Ureter (tissue), 1 donor: ENCODE results near the gene GALNT6. TPM values are rescaled to one million over a fixed set of nuclear protein-coding genes. Genes with fewer than 3 reads are reported as not detected.

Experiments
- DNase-seq: peaks from one replicate; pipeline ENCODE4 v3.0.0-alpha.2; 2020; ENCODE audit warnings: low spot score
- total RNA-seq: library from RNA; stranded (reverse); gene quantifications from one replicate; pipeline ENCODE4 v1.2.4, GENCODE V29; 2023
- donor health status: DM: yes; HTN: yes; CAD: no.

The GALNT6 gene, protein sequence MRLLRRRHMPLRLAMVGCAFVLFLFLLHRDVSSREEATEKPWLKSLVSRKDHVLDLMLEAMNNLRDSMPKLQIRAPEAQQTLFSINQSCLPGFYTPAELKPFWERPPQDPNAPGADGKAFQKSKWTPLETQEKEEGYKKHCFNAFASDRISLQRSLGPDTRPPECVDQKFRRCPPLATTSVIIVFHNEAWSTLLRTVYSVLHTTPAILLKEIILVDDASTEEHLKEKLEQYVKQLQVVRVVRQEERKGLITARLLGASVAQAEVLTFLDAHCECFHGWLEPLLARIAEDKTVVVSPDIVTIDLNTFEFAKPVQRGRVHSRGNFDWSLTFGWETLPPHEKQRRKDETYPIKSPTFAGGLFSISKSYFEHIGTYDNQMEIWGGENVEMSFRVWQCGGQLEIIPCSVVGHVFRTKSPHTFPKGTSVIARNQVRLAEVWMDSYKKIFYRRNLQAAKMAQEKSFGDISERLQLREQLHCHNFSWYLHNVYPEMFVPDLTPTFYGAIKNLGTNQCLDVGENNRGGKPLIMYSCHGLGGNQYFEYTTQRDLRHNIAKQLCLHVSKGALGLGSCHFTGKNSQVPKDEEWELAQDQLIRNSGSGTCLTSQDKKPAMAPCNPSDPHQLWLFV
- 9.9 TPM for total RNA-seq

DNA sequence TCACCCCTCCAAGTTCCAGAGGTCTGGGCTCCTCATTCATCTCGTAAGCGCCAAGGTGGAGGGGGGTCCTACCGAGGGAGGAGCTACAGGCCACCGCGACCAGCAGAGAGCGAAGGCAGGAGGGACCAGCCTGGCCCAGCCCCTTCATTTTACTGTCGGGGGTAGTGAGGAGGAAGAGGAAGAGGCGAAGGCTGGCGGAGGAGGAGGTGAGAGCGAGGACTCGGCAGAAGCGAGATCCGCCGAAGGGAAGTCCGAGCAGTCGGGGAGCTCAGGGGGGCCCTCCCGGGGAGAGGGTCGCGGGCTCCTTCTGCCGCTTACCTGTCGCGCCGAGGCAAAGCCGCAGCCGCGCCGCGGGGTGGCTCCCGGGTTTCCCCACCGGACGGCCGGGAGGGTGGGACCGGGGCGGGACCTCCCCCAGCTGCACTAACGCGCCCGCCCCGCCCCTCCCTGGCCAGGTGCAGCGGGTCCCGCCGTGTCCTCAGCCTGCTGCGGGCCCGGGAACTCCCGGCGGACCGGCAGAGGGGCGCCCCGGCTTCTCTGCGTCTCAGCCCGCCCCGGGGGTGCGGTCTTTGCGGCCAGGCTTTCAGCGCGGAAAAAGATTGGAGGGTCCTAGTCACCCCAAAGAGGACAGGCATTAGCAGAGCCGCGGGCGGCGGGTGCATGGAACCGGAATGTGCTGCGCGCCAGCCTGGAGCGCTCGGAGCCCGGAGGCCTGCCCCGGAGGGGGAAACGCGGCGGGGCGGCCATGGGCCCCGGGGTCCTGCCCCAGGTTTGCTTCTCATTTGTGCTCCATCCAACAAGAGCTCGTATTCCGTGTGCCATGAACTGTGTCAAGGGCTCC, at the start of gene GALNT6:
Gene GALNT6 (minus strand): TSS at position 124 of the 841 bp plus-strand sequence. CDS start 11,625 bp downstream, outside the sequence.
- no peak for DNase-seq

DNA sequence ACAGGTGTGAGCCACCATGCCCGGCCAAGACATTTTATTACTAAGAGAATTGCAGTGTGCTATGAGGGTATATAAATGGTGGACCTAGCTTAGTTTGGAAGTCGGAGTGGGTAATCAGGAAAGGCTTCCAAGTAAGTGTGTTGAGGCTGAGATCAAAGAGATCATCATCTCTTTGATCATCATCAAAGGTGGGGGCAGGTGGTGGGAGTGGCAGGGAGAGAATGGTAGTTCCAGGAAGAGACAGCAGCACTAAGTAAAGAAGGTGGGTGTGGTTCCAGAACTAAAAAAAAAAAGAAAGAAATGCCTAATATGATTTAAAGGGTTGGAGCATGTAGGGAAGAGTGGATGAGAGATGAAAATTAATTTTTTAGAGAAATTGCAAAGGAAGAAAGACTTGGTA, 48.1 kb upstream of the GALNT6 start:
- DNase-seq: no peak

DNA sequence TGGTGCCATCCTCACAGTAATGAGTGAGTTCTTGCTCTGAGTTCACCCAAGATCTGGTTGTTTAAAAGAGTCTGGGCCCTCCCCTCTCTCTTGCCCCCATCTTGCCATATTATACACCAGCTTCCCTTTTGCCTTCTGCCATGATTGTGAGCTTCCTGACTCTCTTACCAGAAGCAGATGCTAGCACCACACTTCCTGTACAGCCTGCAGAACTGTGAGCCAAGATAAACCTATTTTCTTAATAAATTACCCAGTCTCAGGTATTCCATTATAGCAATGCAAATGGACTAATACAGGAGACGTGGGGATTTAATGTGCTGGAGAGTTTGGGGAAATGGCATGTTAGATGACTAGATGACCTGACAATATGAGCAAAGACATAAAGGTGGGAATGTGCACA, 46.2 kb upstream of the GALNT6 start:
- no peak for DNase-seq

DNA sequence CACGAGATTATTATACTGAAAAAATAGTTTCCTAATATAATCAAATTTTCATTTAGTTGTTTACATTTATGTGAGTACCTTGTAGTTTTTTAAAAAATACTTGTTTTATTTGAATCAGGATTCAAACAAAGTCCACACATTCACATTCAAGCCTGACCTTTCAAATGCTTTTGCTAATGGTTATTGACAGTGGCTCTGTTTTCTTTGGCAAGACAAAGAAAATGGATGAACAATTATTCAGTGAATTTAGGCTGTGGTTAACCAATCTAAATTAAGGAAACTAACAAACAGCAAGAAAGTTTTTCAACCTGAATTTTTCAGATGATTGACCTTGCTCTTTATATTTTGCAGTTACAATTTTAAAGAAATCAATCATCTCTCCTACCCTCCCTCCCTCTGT, 43.1 kb upstream of the GALNT6 start:
- no peak for DNase-seq

DNA sequence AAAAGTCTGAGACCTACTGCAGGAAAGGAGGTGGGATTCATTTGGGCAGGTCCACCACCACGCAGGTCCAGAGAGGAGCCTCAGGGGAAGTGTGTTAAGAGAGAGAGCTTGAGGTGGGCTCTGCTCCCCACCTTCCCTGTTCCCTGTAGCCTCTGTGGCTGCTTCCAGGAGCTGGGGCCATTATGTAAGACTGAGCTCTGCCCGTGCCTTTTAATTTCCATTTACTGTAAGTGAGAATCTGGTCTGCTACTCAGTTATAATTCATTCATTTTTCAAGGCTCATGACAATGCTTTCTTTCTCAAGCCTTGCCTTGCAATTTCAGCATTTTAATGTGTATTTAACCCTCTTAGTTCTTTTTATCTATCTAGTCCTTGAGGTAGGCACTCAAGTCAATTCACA, 41.7 kb upstream of the GALNT6 start:
- no peak for DNase-seq

DNA sequence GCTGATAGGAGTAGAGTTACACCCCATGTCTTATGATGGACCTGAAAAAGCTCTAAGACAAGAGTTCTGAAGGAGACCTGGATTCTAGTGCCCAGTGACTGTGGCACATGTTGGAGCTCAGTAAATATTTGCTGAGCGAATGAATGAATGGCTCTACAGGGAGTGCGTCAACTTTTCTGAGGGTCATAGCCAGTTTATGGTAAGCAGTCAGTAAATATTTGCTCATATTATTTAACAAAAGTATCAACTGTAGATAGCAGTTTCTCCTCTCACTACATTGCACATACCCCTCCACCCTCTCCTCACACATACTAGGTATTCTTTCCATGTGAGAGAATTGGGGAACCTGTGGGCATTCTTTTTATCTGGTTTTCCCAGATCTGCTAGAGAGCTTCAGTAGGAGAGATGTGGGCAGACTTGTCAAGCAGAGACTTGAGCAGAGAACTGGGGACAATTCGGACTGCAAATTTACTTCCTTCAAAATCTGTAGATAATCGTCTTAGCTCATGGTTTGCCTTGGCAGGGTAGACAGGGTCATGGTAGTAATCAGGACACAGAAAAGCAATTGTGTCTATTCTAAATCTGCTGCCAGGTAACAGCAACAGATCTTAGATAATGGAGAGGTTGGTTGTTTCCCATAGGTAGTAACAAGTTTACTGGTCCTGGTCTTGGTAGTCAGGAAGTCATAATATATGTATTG, 39.1 kb upstream of the GALNT6 start:
- no peak for DNase-seq

DNA sequence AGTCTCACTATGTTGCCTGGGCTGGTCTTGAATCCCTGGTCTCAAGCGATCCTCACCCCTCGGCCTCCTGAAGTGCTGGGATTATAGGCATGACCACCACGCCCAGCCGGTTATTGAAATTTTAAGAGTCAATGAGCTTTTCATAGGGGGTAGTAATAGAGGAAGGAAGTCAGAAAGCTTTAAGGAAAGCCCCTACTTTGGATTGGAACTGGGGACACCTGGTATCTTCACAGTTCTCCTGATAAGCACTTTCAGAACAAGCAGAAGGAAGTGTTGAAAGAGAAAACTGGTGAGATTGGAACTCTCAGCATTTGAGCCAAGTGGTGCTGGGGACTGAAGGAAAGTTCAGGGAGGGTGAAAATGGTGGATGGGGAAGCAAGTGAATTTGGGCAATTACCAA, 38.5 kb upstream of the GALNT6 start:
- DNase-seq: no peak

DNA sequence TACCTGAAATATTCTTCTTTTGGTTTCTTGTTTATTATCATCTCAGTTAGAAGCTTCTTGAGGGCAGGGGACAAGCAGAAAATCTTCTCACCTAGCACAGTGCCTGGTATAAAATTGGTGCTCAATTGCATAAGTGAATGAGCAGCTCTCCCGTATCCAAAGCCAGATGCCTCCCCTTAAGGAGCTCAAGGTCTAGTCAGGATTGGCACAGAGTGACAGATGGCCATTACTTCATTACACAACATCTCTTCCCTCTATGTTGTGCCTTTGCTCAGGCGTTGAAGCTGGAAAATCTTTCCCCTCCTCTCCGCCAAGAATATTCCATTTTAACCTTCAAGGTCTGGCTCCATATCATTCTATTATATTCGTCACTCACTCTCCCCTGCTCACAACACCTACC, 37.0 kb upstream of the GALNT6 start:
- DNase-seq: no peak

DNA sequence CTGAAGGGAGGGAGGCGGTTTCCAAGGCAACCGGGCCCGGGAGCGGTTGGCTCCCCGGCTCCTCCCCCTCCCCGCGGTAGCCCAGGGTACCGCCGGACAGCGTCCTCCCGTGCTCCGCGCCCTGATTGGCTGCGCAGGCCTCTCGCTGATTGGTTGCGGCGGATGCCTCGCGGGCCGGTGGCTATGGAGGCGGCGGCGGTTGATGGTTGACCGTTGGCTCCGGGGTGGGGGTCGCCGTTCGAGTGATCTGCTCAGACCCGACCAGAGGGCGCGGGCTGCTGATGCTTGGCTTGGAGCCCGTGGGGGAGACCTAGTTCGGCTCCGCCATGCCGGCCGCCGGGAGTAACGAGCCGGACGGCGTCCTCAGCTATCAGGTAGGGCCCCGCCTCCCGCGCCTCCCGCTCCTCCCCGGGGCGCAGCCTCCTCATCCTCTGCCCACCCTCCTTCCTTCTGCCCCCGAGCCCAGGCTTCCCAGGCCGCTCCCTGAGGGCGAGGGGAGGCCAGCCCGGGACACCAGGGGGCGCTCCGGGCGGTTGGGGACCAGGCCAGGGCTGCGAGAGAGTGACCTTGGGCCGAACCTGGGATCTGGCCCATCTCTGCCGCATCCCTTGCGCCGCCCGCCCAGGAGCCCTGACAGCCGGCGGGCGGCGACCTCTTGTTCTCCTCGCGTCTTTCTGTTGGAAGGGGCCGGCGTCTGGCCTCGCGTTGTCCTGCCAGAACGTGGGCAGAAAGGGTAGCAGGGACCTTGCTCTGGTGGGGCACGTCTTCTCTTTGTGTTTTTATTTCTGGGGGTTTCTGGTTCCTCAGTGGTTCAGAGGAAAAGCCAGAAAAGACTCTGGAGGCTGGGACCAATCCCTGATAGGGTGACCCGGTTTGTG, 33.7 kb upstream of the GALNT6 start, which contains the start of gene SLC4A8:
Gene SLC4A8 (plus strand): TSS at position 170 of the 878 bp plus-strand sequence. CDS start 157 bp downstream, at position 327.
- peak; percentile 80 for DNase-seq

DNA sequence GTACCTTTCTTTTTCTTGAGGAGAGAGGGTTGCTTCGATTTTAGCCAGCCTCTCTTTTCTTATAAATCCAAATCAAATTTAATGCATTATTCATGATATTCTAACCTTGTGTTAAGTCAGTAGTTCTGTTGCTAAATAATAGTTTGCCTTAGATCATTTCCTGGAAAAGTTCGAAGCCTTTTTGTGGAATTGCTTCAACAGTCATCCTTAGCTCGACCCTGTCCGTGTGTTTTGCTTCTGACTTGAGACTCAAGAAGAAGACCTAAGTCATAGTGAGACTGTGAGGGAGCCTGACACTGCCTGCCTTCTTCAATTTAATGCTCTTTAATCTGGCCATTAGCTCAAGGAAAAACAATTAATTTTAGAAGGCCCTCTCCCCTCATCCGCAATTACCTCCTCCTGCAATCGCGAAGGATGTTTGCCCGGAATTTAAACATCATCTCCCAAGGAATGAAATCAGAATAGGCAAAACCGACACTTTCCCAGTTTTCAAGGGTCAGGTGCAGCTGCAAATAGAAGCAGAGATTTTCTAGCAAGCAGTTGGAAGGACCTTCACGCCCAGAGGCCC, 33.0 kb upstream of the GALNT6 start:
- DNase-seq: no peak

DNA sequence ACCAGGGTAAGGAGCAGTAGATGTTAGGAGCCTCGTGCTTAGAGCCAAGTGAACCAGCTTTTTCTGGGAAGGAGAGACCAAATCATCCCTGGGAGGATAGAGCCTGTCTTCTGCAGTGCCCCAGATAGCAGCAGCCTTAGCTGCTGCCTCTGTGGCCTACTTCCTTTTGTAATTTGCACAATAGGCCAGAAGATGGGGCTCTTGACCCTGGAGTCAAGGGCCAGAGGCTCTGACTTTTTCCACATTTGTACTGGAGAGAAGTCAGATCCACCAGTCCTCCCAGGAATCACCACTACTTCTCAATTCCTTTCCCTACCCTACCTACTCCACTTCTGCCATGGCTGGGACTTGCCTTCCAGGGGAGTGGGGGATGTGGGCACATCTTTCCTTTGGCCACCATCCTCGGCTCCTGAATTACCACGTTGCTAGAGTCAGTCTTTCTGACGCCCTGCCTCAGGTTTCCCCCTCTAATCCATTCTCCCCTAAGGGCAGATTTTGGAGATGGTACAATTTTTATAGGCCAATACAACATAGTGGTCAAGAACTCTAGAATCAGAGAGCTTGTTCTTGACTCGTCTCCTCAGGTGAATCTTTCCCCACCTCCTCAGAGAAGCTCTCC, 30.2 kb upstream of the GALNT6 start:
- DNase-seq: no peak

DNA sequence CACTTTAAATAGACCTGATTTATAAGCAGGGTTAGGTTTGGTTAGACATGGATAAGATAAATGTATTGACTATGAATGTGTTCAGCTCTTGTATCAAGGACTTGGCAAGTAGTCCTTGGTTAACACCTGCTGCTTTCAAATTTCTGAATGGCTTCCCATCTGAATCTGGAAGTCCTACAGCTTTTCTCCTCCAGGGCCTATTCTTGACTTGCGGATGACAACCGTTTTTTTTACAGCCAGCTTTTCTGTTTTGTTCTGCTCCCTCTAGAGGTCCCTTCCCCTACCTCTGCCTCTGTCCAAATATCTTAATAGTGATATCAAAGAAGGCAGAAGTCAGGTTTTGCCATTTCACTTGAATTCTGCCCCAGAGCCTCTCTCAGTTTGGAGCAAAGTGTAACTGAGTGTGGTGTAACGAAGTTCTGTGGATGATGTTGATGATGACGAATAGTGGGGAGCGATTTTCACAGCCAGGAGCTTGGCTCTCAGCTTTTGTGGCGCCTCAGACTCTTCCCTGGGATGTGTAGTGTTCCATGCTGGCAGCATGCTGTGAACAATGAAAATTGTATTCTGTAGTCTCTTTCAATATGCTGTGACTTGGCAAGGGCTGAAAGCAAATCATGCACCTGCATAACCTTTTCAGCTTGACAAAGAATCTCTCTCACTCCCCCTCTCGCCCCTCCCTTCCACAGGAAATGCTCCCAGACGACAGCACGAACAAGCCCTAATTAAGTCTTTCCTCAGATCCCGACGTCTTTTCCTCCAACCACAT, 28.4 kb upstream of the GALNT6 start:
- DNase-seq: no peak

DNA sequence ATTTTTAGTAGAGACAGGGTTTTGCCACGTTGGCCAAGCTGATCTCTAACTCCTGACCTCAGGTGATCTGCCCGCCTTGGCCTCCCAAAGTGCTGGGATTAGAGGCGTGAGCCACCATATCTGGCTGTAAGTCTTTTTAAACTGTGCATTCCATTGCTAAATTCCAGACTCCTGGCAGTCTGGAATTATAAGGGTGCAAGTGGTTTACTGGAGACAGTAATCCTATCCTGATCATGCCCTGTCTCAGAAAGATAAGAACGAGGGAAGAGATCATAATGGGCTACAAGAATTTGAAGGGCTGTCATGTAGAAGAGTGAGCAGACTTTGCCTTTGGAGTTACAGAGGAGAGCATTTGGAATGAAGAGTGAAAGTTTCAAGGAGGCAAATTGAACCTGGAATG, 26.6 kb upstream of the GALNT6 start:
- DNase-seq: no peak

DNA sequence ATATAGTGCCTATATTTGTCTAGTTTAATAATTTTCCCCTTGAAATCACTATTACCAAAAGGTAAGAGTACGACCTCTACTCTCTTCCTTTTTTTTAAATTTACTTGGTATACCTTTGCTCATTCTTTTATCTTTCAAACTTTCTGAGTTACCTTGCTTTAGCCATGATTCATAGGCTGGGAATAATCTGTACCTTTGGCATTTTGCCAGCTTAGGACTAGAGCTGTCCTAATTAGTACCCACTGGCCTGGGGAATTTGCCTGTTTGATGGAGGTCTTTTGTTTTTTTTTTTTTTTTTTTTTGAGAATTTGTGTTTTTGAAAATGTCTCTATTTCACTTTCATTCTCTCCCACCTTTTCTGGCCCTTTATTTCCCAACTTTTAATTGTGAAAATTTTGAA, 24.7 kb upstream of the GALNT6 start:
- DNase-seq: no peak

DNA sequence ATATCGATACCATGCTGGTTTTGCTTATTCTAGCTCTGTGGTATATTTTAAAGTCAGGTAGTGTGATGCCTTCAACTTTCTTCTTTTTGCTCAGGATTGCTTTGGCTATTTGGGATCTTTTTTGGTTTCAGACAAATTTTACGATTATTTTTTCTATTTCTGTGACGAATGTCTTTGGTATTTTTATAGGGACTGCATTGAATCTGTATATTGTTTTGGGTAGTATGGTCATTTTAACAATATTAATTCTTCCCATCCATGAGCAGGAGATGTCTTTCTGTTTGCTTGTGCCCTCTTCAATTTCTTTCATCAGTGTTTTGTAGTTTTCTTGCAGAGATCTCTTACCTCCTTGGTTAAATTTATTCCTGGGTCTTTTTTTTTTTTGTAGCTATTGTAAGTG, 22.6 kb upstream of the GALNT6 start:
- no peak for DNase-seq

DNA sequence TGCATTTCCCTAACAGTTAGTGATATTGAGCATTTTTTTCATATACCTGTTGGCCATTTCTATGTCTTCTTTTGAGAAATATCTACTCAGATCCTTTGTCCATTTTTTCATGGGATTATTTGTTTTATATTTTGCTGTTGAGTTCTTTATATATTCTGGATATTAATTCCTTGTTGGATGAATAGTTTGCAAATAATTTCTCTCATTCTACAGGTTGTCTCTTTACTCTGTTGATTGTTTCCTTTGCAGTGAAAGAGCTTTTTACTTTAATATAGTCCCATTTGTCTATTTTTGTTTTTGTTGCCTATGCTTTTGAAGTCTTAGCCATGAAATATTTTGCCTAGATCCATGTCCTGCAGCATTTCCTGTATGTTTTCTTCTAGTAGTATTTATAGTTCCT, 21.9 kb upstream of the GALNT6 start:
- DNase-seq: no peak

DNA sequence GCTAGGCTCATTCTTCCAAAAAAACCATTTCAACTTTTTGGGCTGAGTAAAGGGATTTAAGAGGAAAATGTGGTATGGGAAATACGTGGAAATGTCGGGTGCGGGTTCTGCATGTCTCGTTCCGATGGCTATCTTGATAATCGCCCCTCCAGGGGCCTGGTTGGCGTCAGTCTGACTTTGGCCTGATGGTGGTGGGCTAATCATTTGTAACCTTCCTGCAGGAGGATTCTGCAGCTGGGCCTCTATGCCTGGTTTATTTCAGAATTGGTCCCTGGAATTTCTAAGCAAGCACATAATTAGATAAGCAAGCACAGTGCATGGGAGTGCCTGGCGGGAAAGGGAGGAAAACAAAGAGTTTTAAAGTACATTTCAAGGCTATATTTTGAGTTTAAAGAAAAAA, 18.6 kb upstream of the GALNT6 start:
- DNase-seq: no peak

DNA sequence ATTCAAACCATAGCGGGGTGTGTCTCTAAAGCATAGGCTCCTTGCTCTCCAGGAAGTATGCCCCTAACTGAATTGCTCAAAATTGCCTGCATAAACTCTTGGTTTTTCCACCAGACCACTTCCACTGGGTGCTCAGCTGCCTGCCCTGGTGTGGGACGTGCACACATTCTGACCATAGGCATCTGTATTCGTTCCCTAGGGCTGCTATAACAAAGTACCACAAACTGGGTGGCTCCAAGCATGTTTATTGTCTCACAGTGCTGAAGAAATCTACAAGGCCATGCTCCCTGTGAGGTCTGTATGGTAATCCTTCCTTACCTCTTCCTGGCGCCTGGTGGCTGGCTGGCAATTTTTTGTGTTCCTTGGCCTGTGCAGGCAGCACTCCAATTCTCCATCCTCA, 16.4 kb upstream of the GALNT6 start:
- DNase-seq: no peak

DNA sequence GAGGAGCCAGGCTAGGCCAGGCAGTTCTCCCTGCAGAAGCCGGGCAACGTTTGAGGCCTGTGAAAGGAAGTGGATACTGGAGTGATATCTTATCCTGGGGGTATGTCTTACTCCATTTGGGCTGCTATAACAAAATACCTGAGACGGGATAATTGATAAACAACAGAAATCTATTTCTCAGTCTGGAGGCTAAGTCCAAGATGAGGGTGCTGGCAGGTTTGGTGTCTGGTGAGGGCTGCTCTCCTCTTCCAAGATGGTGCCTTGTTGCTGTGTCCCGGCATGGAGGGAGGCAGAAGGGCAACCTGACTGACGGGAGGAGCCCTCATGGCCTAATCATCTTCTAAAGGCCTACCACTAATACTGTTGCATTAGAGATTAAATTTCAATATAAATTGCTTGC, 15.7 kb upstream of the GALNT6 start:
- DNase-seq: no peak
